Stimulated activated naive B cell treated with anti-CD40 and anti-IgM and Interleukin-4, amounts not matched to agents 10 μg/mL and 1 μg/mL and 100 μg/mL, for 72 hours (primary cell): ENCODE data around the gene TRIM24.
A peak's percentile ranks its signal among the peaks of the same experiment; 100 is the strongest.

Experiments
- ATAC-seq, 2 donors: fragments of 150-1000 bp; cut with Tn5 transposase; replicated peaks; 2 replicates each; pipeline ENCODE4 v1.10.0; 2021; ENCODE audit warnings: moderate library complexity in 1 of 2
- DNase-seq: peaks from one replicate; pipeline ENCODE4 v3.0.0; 2021
- H3K27ac Mint-ChIP-seq: one replicate; pipeline ENCODE4 v1.8.0; 2022; ENCODE audit warnings: mild to moderate bottlenecking, mixed read lengths
- H3K27me3 Mint-ChIP-seq, 2 donors: one replicate each; pipeline ENCODE4 v1.8.0; 2022; ENCODE audit warnings: mixed read lengths in 2 of 2
- H3K36me3 Mint-ChIP-seq, 2 donors: one replicate each; pipeline ENCODE4 v1.8.0; 2022; ENCODE audit warnings: mixed read lengths in 2 of 2, mild to moderate bottlenecking in 1 of 2
- H3K4me1 Mint-ChIP-seq, 2 donors: one replicate each; pipeline ENCODE4 v1.8.0; 2022; ENCODE audit warnings: mixed read lengths in 2 of 2, mild to moderate bottlenecking in 1 of 2
- H3K4me3 Mint-ChIP-seq, 2 donors: one replicate each; pipeline ENCODE4 v1.8.0; 2022; ENCODE audit warnings: mild to moderate bottlenecking in 2 of 2, mixed read lengths in 2 of 2, moderate library complexity in 1 of 2
- H3K9me3 Mint-ChIP-seq, 2 donors: one replicate each; pipeline ENCODE4 v1.8.0; 2022; ENCODE audit warnings: mixed read lengths in 2 of 2, mild to moderate bottlenecking in 1 of 2

The TRIM24 gene

GRCh38 chr7:138607216-138608126, 147.4 kb downstream of the TRIM24 start:
- H3K4me3 Mint-ChIP-seq = no peak overlapping the region
- H3K36me3 Mint-ChIP-seq = no peaks in the 10 kb centered on the region
- DNase-seq = no peak
- no peaks in the 10 kb centered on the region for H3K27me3 Mint-ChIP-seq
- no peak for ATAC-seq
- peaks cover 5 to 8% of the 10 kb centered on the region in 2 donors for H3K4me1 Mint-ChIP-seq
- no peak overlapping the region for H3K27ac Mint-ChIP-seq
- peaks cover 0 to 2% of the 10 kb centered on the region in 2 donors for H3K9me3 Mint-ChIP-seq

DNA sequence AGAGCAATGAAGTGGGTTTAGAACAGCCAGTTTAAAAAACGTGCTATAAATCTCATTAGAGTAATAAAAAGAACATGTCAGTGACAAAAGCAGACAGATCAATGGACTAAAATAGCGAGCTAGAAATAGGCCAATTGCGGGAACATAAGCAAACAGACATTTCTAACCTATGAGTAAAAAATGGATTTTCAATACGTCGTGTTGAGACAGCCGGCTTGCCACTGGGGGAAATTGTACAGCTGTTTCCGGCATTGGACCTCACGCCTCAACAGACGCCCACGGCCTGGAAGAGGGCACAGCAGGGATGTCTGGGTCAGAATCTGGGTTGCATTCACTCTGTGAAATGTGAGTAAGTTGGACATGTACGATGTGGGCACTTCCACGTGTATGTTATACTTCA, 148.2 kb downstream of the TRIM24 start:
- no peaks in the 10 kb centered on the region for H3K27me3 Mint-ChIP-seq
- peaks cover 0 to 2% of the 10 kb centered on the region in 2 donors for H3K9me3 Mint-ChIP-seq
- H3K4me1 Mint-ChIP-seq = peaks cover 5 to 8% of the 10 kb centered on the region in 2 donors
- DNase-seq (peak; percentile 14), ATAC-seq (peak; percentile 41 to 67)
- H3K4me3 Mint-ChIP-seq = no peak overlapping the region
- no peak overlapping the region for H3K27ac Mint-ChIP-seq
- no peaks in the 10 kb centered on the region for H3K36me3 Mint-ChIP-seq

DNA sequence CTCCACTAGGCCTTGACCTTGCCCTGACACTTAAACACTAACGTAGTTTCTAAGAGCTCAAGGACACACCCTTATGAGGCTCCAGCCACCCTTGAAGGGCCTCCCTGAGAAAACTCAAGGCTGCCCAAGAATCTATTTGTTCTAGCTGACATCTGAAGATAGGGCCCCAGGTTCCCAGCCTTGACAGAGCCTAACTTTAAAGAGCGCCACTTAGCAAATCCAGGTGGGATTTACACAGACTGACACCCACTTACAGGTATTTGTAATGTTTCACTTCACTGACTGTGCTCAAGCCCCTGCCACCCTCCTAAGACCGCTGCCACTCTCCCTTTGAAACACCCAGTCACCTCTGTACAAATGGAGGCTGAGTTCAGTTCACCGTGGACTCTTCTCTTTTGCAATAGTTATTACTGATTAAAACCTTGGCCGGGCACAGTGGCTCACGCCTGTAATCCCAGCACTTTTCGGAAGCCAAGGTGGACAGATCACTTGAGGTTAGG, 150.7 kb downstream of the TRIM24 start:
- no peaks in the 10 kb centered on the region for H3K36me3 Mint-ChIP-seq
- peaks cover 5 to 8% of the 10 kb centered on the region in 2 donors for H3K4me1 Mint-ChIP-seq
- H3K27me3 Mint-ChIP-seq = no peaks in the 10 kb centered on the region
- H3K4me3 Mint-ChIP-seq = no peak overlapping the region
- H3K9me3 Mint-ChIP-seq = peaks cover 0 to 2% of the 10 kb centered on the region in 2 donors
- H3K27ac Mint-ChIP-seq = peak overlapping the region; percentile 32
- ATAC-seq (no peak), DNase-seq (no peak)

DNA sequence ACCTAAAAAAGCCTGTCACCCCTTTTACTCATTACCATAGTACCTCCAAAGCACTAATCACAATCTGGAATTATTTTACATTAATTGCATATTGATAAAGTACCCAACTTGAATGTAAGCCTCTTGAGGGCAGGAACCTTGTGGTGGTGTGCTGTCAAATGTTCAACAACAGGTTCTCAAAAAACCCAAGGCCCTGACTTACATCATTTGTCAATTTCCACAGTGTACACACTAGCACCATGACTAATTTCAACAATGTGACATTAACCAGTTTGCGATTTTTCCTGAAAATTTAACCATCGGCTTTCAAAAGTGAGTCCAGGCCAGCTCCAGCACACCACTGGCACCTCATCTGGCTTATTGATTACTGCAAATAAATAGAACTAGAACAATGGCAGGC, 153.6 kb downstream of the TRIM24 start:
- DNase-seq (no peak), ATAC-seq (no peak)
- Mint-ChIP-seq H3K27me3 (no peaks in the 10 kb centered on the region), H3K27ac (no peak overlapping the region), H3K9me3 (peaks cover 0 to 2% of the 10 kb centered on the region in 2 donors), H3K4me3 (no peak overlapping the region), H3K4me1 (peaks cover under 1 to 1% of the 10 kb centered on the region in 2 donors), H3K36me3 (no peaks in the 10 kb centered on the region)

DNA sequence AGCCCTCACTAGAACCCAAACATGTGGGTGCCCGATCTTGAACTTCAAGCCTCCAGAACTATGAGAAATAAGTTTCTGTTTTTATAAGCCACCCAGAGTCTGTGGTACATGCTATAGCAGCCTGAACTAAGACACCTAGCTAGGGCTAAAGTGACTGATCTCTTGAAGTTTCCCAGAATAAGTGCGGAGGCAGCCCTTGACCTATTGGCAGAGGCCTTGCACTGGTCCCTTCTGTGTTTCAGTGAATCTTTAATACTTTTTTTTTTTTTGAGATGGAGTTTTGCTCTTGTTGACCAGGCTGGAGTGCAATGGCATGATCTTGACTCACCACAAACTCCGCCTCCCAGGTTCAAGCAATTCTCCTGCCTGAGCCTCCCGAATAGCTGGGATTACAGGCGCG, 156.0 kb downstream of the TRIM24 start:
- H3K4me3 Mint-ChIP-seq = no peak overlapping the region
- no peak overlapping the region for H3K27ac Mint-ChIP-seq
- no peaks in the 10 kb centered on the region for H3K36me3 Mint-ChIP-seq
- no peak for ATAC-seq
- no peak for DNase-seq
- H3K27me3 Mint-ChIP-seq = no peaks in the 10 kb centered on the region
- no peaks in the 10 kb centered on the region for H3K9me3 Mint-ChIP-seq
- no peaks in the 10 kb centered on the region for H3K4me1 Mint-ChIP-seq

GRCh38 chr7:138618506-138618905, 158.4 kb downstream of the TRIM24 start:
- Mint-ChIP-seq H3K27me3 (no peaks in the 10 kb centered on the region), H3K4me3 (no peak overlapping the region), H3K27ac (peak overlapping the region; percentile 2), H3K36me3 (no peaks in the 10 kb centered on the region), H3K9me3 (no peaks in the 10 kb centered on the region), H3K4me1 (no peaks in the 10 kb centered on the region)
- DNase-seq = no peak
- ATAC-seq = no peak

- no peak overlapping the region for H3K27ac Mint-ChIP-seq
- H3K4me1 Mint-ChIP-seq = no peaks in the 10 kb centered on the region
- no peak overlapping the region for H3K4me3 Mint-ChIP-seq
- no peaks in the 10 kb centered on the region for H3K27me3 Mint-ChIP-seq
- DNase-seq (no peak), ATAC-seq (peak in 1 of 2 donors; percentile 29)
- H3K36me3 Mint-ChIP-seq = no peaks in the 10 kb centered on the region
- no peaks in the 10 kb centered on the region for H3K9me3 Mint-ChIP-seq
Measured at GRCh38 chr7:138618933-138619332, 158.9 kb downstream of the TRIM24 start.

DNA sequence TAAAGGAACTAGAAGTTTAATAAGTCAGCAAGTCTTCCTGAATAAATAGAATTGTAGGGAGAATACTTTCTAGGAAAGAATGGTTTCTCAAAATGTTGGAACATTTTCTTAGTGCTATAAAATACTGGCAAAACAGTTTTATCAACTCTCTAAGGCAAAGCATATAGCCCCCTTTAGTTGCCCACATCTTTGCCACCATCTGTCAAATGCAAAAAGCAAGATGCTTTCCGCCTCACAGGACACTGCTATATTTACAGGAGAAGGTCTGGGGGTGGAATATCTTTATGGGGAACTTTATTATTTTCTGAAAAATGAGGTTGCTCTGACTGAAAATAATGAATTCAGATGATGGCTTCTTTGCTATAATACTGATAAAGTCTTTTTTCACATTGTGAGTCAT, 162.8 kb downstream of the TRIM24 start:
- Mint-ChIP-seq H3K9me3 (no peaks in the 10 kb centered on the region), H3K4me3 (no peak overlapping the region), H3K36me3 (no peaks in the 10 kb centered on the region), H3K27ac (no peak overlapping the region), H3K4me1 (peaks cover 2 to 14% of the 10 kb centered on the region in 2 donors), H3K27me3 (no peaks in the 10 kb centered on the region)
- DNase-seq (no peak), ATAC-seq (no peak)

GRCh38 chr7:138625084-138625848, 165.2 kb downstream of the TRIM24 start:
- DNase-seq = no peak
- no peak overlapping the region for H3K27ac Mint-ChIP-seq
- no peaks in the 10 kb centered on the region for H3K9me3 Mint-ChIP-seq
- peaks cover 2 to 14% of the 10 kb centered on the region in 2 donors for H3K4me1 Mint-ChIP-seq
- no peak overlapping the region for H3K4me3 Mint-ChIP-seq
- no peaks in the 10 kb centered on the region for H3K36me3 Mint-ChIP-seq
- no peaks in the 10 kb centered on the region for H3K27me3 Mint-ChIP-seq
- ATAC-seq = peak in 1 of 2 donors; percentile 55

- Mint-ChIP-seq H3K36me3 (no peaks in the 10 kb centered on the region), H3K4me1 (peaks cover 2 to 14% of the 10 kb centered on the region in 2 donors), H3K9me3 (no peaks in the 10 kb centered on the region), H3K4me3 (no peak overlapping the region), H3K27ac (no peak overlapping the region), H3K27me3 (no peaks in the 10 kb centered on the region)
- ATAC-seq (peak; percentile 68 to 69), DNase-seq (no peak)
Measured at GRCh38 chr7:138625849-138626230, 165.8 kb downstream of the TRIM24 start.

DNA sequence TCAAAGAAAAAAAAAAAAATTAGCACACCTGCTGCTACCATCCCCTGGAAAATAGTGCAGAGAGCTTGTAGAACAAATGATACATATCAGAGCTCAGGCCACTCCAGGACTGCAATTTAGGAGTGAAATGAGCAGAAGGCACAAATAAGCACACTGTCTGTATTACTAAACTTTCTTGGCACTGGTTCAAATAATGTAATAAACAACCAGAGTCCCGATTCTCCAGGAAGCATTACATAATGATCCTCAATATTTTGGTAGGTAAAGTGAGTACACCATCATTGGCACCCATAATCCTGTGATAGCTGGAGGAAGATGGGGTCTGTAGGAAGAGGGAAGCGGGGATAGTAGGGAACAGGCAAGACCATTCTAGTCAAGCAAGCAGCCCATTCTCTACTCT, 166.8 kb downstream of the TRIM24 start:
- DNase-seq (no peak), ATAC-seq (no peak)
- no peaks in the 10 kb centered on the region for H3K36me3 Mint-ChIP-seq
- peaks cover 2 to 14% of the 10 kb centered on the region in 2 donors for H3K4me1 Mint-ChIP-seq
- no peak overlapping the region for H3K4me3 Mint-ChIP-seq
- H3K27me3 Mint-ChIP-seq = no peaks in the 10 kb centered on the region
- no peak overlapping the region for H3K27ac Mint-ChIP-seq
- no peaks in the 10 kb centered on the region for H3K9me3 Mint-ChIP-seq

GRCh38 chr7:138627361-138627760, 167.3 kb downstream of the TRIM24 start:
- ATAC-seq (no peak), DNase-seq (no peak)
- no peaks in the 10 kb centered on the region for H3K36me3 Mint-ChIP-seq
- no peak overlapping the region for H3K27ac Mint-ChIP-seq
- no peaks in the 10 kb centered on the region for H3K9me3 Mint-ChIP-seq
- no peaks in the 10 kb centered on the region for H3K27me3 Mint-ChIP-seq
- no peak overlapping the region for H3K4me3 Mint-ChIP-seq
- H3K4me1 Mint-ChIP-seq = peaks cover 2 to 14% of the 10 kb centered on the region in 2 donors

DNA sequence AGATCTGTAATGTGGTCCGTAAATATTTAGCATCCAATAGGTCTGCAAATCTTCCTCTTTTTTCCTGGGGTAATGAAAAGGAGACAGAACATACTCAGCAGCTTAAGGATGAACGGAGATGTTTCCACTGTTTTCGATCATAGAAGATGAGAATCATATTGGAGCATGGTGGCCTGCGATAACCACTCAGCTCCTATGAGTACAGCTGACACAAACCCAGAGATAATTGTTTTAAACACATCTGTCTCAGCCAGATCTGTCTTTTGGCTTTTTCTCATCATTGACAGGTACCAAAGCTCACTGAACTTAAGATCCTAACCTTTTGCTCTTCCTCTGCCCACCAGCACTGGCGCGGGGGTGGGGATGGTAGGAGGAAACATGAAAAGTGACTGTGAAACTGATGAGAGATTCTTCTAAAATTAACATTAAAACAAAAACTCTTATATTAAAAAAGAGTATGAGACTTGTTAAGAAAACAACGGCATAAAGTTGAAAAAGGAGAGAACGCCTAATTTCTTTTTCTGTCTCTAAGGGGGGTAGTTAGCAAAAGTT, 170.1 kb downstream of the TRIM24 start:
- ATAC-seq (no peak), DNase-seq (no peak)
- Mint-ChIP-seq H3K4me3 (no peak overlapping the region), H3K27ac (no peak overlapping the region), H3K4me1 (peaks cover 2 to 13% of the 10 kb centered on the region in 2 donors), H3K27me3 (no peaks in the 10 kb centered on the region), H3K36me3 (no peaks in the 10 kb centered on the region), H3K9me3 (no peaks in the 10 kb centered on the region)

GRCh38 chr7:138632384-138632783, 172.3 kb downstream of the TRIM24 start:
- no peak overlapping the region for H3K4me3 Mint-ChIP-seq
- DNase-seq (no peak), ATAC-seq (no peak)
- H3K27me3 Mint-ChIP-seq = no peaks in the 10 kb centered on the region
- no peaks in the 10 kb centered on the region for H3K36me3 Mint-ChIP-seq
- no peaks in the 10 kb centered on the region for H3K9me3 Mint-ChIP-seq
- H3K27ac Mint-ChIP-seq = no peak overlapping the region
- no peaks in the 10 kb centered on the region for H3K4me1 Mint-ChIP-seq
